ENCODE measurements around the gene BTG3.

GRCh38 chr21:17612565-17613241 lies at the start of gene BTG3:
- TF ChIP-seq HDGF (IDR thresholded peaks at IDR 0.05; ENCODE audit: borderline replicate concordance) (no peak), ELF4 (IDR thresholded peaks at IDR 0.05) (no peak), FOXK2 (IDR thresholded peaks at IDR 0.05) (no peak), SP1 (IDR thresholded peaks at IDR 0.05) (no peak), FOXA1 (IDR thresholded peaks at IDR 0.05) (no peak)
